ENCODE data around the gene CDKN2B-AS1.

The CDKN2B-AS1 gene

GRCh38 chr9:22129633-22130032 lies 135.0 kb downstream of the CDKN2B-AS1 start:
- Histone ChIP-seq H3K4me3 (ENCODE audit: low read length in 2 of 2) (no peak overlapping the region), H3K36me3 (ENCODE audit: control insufficient read depth in 2 of 2, insufficient read depth in 2 of 2, low read length in 2 of 2) (no peaks in the 10 kb centered on the region), H3K9ac (ENCODE audit: low read depth in 1 of 2, low read length in 2 of 2) (no peak overlapping the region), H3K4me1 (ENCODE audit: control insufficient read depth in 2 of 2, insufficient read depth in 2 of 2, low read length in 2 of 2) (peaks cover 3% of the 10 kb centered on the region in 2 donors), H3K9me3 (ENCODE audit: control insufficient read depth in 2 of 2, low read length in 2 of 2) (no peaks in the 10 kb centered on the region), H3K27me3 (ENCODE audit: control insufficient read depth in 2 of 2, insufficient read depth in 2 of 2, low read length in 2 of 2) (no peaks in the 10 kb centered on the region), H3K27ac (ENCODE audit: low read depth in 2 of 2, low read length in 2 of 2) (no peak overlapping the region)

DNA sequence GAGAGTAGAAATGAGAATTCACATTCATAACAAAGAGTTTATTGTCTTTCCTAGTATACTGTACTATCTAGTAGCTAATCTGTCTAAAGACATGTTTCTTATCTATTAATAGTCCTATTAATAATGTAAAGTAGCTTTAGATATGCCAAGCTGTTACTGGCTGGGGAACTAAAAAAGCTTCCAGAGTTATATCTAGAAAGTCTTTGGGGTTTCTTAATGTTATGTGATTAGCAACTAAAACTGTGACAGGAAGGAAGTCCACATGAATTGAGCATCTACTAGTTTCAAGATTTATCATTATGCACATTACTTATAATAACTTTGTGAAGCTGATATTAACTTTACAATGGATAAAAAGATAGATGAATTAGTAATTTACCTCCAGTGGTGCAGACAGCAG lies 137.2 kb downstream of the CDKN2B-AS1 start:
- H3K36me3 ChIP-seq (ENCODE audit: control insufficient read depth in 2 of 2, insufficient read depth in 2 of 2, low read length in 2 of 2): no peaks in the 10 kb centered on the region
- no peak overlapping the region for H3K9ac ChIP-seq (ENCODE audit: low read depth in 1 of 2, low read length in 2 of 2)
- H3K4me3 ChIP-seq (ENCODE audit: low read length in 2 of 2): no peak overlapping the region
- H3K9me3 ChIP-seq (ENCODE audit: control insufficient read depth in 2 of 2, low read length in 2 of 2): no peaks in the 10 kb centered on the region
- H3K4me1 ChIP-seq (ENCODE audit: control insufficient read depth in 2 of 2, insufficient read depth in 2 of 2, low read length in 2 of 2): peaks cover 0 to 3% of the 10 kb centered on the region in 2 donors
- no peak overlapping the region for H3K27ac ChIP-seq (ENCODE audit: low read depth in 2 of 2, low read length in 2 of 2)
- no peaks in the 10 kb centered on the region for H3K27me3 ChIP-seq (ENCODE audit: control insufficient read depth in 2 of 2, insufficient read depth in 2 of 2, low read length in 2 of 2)

DNA sequence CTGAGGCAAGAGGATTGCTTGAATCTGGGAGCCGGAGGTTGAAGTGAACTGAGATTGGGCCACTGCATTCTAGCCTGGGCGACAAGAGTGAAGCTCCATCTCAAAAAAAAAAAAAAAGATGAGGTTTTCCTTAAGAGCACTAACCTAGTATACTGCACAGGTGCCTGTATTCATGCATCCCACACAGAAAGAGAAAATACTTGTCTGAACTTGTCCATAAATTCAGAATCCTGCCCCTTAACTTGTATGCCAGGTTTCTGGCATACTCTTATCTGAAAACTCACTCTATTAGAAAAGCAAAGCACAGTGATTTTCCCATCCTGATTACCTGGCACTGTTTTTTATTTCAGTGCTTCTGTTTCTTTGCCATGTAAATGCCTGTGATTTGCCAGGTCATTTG lies 139.8 kb downstream of the CDKN2B-AS1 start:
- Histone ChIP-seq H3K4me1 (ENCODE audit: control insufficient read depth in 2 of 2, insufficient read depth in 2 of 2, low read length in 2 of 2) (no peaks in the 10 kb centered on the region), H3K9ac (ENCODE audit: low read depth in 1 of 2, low read length in 2 of 2) (no peak overlapping the region), H3K27ac (ENCODE audit: low read depth in 2 of 2, low read length in 2 of 2) (no peak overlapping the region), H3K4me3 (ENCODE audit: low read length in 2 of 2) (no peak overlapping the region), H3K27me3 (ENCODE audit: control insufficient read depth in 2 of 2, insufficient read depth in 2 of 2, low read length in 2 of 2) (no peaks in the 10 kb centered on the region), H3K36me3 (ENCODE audit: control insufficient read depth in 2 of 2, insufficient read depth in 2 of 2, low read length in 2 of 2) (no peaks in the 10 kb centered on the region), H3K9me3 (ENCODE audit: control insufficient read depth in 2 of 2, low read length in 2 of 2) (no peaks in the 10 kb centered on the region)

DNA sequence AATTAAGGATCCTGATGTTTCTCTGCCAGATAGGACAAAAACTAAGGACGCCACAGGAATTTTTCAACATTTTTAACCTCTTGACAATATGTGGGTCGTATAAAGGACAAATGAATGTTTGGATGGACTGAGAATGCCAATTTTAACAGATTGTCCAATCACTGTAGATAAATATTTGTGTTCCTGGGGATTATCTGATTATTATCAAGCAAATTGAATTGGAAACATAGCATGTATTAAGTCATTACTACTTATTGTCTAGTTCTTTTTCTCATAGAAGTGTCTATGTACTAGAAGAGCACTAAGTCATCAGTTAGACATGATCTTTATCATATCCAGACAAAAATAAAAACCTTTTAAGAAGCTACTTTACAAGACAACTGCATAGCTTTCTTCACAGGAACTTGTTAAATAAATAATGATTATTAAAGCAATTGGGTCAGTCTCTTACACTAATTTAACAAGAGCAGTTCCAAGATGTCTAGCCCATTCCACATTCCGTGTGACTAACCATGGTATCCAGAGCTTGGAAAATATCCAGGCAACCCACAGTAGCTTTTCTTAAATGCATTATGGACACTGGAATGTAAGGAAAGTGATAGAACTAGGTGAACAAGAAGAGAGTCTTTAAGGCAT lies 142.0 kb downstream of the CDKN2B-AS1 start:
- Histone ChIP-seq H3K36me3 (ENCODE audit: control insufficient read depth in 2 of 2, insufficient read depth in 2 of 2, low read length in 2 of 2) (no peaks in the 10 kb centered on the region), H3K27ac (ENCODE audit: low read depth in 2 of 2, low read length in 2 of 2) (no peak overlapping the region), H3K4me3 (ENCODE audit: low read length in 2 of 2) (no peak overlapping the region), H3K9ac (ENCODE audit: low read depth in 1 of 2, low read length in 2 of 2) (no peak overlapping the region), H3K4me1 (ENCODE audit: control insufficient read depth in 2 of 2, insufficient read depth in 2 of 2, low read length in 2 of 2) (no peaks in the 10 kb centered on the region), H3K9me3 (ENCODE audit: control insufficient read depth in 2 of 2, low read length in 2 of 2) (no peaks in the 10 kb centered on the region), H3K27me3 (ENCODE audit: control insufficient read depth in 2 of 2, insufficient read depth in 2 of 2, low read length in 2 of 2) (peaks cover 0 to 2% of the 10 kb centered on the region in 2 donors)

DNA sequence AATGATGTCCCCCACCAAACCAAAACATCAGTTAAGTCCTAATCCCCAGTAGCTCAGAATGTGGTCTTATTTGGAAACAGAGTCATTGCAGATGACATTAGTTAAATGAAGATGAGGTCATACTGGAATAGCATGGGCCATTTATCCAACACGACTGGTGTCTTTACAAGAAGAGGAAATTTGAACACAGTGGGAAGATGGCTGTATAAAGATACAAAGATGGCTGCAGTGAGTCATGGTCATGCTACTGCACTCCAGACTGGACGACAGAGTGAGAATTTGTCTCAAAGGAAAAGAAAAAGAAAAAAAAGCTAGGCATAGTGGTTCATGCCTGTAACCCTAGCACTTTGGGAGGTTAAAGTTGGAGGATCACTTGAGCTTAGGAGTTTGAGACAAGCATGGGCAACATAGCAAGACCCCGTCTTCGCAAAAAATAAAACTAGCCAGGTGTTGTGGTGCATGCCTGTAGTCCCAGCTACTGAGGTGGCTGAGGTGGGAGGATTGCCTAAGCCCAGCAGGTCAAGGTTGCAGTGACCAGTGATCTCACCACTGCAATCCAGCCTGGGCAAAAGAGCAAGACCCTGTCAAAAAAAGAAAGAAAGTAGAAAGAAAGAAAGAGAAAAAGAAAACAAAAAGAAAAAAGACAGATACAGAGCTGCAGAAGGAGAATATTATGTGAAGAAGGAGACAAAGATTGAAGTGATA lies 144.5 kb downstream of the CDKN2B-AS1 start:
- Histone ChIP-seq H3K4me3 (ENCODE audit: low read length in 2 of 2) (no peak overlapping the region), H3K27me3 (ENCODE audit: control insufficient read depth in 2 of 2, insufficient read depth in 2 of 2, low read length in 2 of 2) (peaks cover 0 to 2% of the 10 kb centered on the region in 2 donors), H3K9me3 (ENCODE audit: control insufficient read depth in 2 of 2, low read length in 2 of 2) (no peaks in the 10 kb centered on the region), H3K27ac (ENCODE audit: low read depth in 2 of 2, low read length in 2 of 2) (no peak overlapping the region), H3K36me3 (ENCODE audit: control insufficient read depth in 2 of 2, insufficient read depth in 2 of 2, low read length in 2 of 2) (no peaks in the 10 kb centered on the region), H3K9ac (ENCODE audit: low read depth in 1 of 2, low read length in 2 of 2) (no peak overlapping the region), H3K4me1 (ENCODE audit: control insufficient read depth in 2 of 2, insufficient read depth in 2 of 2, low read length in 2 of 2) (no peaks in the 10 kb centered on the region)

- no peak overlapping the region for H3K27ac ChIP-seq (ENCODE audit: low read depth in 2 of 2, low read length in 2 of 2)
- H3K4me1 ChIP-seq (ENCODE audit: control insufficient read depth in 2 of 2, insufficient read depth in 2 of 2, low read length in 2 of 2): no peaks in the 10 kb centered on the region
- H3K27me3 ChIP-seq (ENCODE audit: control insufficient read depth in 2 of 2, insufficient read depth in 2 of 2, low read length in 2 of 2): peaks cover 0 to 2% of the 10 kb centered on the region in 2 donors
- no peak overlapping the region for H3K4me3 ChIP-seq (ENCODE audit: low read length in 2 of 2)
- H3K9me3 ChIP-seq (ENCODE audit: control insufficient read depth in 2 of 2, low read length in 2 of 2): no peaks in the 10 kb centered on the region
- H3K36me3 ChIP-seq (ENCODE audit: control insufficient read depth in 2 of 2, insufficient read depth in 2 of 2, low read length in 2 of 2): no peaks in the 10 kb centered on the region
- H3K9ac ChIP-seq (ENCODE audit: low read depth in 1 of 2, low read length in 2 of 2): no peak overlapping the region
Measured at GRCh38 chr9:22141908-22142307, 147.3 kb downstream of the CDKN2B-AS1 start.

DNA sequence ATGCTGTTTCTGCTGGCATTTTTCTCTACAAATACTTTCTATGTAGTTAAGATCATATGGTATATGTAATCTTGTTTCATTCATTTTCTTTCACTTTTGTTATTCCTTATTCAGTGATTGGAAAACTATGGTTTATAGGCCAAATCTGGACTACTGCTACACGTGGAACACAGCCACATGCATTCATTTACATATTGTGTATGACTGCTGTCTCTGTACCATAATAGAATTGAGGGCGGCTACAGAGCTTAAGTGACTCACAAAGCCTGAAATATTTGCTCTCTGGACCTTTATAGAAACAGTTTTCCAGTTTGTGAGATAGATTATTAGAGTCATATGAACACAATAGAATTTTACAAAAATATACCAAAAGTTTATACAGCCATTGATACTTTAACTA lies 148.1 kb downstream of the CDKN2B-AS1 start:
- no peak overlapping the region for H3K9ac ChIP-seq (ENCODE audit: low read depth in 1 of 2, low read length in 2 of 2)
- no peak overlapping the region for H3K27ac ChIP-seq (ENCODE audit: low read depth in 2 of 2, low read length in 2 of 2)
- no peaks in the 10 kb centered on the region for H3K4me1 ChIP-seq (ENCODE audit: control insufficient read depth in 2 of 2, insufficient read depth in 2 of 2, low read length in 2 of 2)
- H3K36me3 ChIP-seq (ENCODE audit: control insufficient read depth in 2 of 2, insufficient read depth in 2 of 2, low read length in 2 of 2): no peaks in the 10 kb centered on the region
- H3K9me3 ChIP-seq (ENCODE audit: control insufficient read depth in 2 of 2, low read length in 2 of 2): no peaks in the 10 kb centered on the region
- peaks cover 0 to 2% of the 10 kb centered on the region in 2 donors for H3K27me3 ChIP-seq (ENCODE audit: control insufficient read depth in 2 of 2, insufficient read depth in 2 of 2, low read length in 2 of 2)
- no peak overlapping the region for H3K4me3 ChIP-seq (ENCODE audit: low read length in 2 of 2)

DNA sequence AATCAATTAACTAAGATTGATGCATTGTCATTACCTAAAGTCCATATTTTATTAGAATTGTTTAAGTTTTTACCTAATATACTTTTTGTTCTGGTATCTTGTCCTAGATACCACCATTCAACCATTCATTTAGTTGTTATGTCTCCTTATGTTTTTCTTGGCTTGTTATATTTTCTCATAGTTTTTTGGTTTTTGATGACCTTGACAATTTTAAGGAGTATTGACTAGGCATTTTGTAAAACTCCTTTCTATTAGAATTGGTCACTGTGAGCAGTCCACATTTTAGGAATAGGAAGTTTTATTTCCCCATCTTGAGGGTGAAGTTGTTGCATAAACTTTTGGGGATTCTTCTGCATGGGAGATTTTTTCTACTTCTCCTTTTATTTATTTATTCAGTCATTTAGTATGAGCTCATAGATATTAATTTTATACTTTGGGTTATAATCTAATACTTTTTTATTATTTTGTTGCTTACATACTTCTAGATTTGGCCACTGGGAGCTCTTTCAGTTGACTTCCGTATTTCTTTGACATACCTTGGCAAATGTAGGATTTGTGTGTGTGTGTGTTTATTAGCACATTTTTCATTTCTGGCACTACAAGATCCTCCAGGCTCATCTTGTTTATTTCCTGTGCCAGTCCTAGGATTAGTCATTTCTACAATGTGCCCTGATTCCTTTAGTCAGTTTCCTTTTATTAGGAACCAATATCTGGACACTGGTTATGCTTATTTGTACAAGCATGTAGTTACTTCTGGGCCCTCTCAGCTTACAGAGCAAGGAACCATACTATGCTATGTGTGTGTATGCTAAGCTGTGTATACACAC lies 149.4 kb downstream of the CDKN2B-AS1 start:
- Histone ChIP-seq H3K36me3 (ENCODE audit: control insufficient read depth in 2 of 2, insufficient read depth in 2 of 2, low read length in 2 of 2) (no peaks in the 10 kb centered on the region), H3K27ac (ENCODE audit: low read depth in 2 of 2, low read length in 2 of 2) (no peak overlapping the region), H3K27me3 (ENCODE audit: control insufficient read depth in 2 of 2, insufficient read depth in 2 of 2, low read length in 2 of 2) (peaks cover 0 to 2% of the 10 kb centered on the region in 2 donors), H3K9me3 (ENCODE audit: control insufficient read depth in 2 of 2, low read length in 2 of 2) (no peaks in the 10 kb centered on the region), H3K4me1 (ENCODE audit: control insufficient read depth in 2 of 2, insufficient read depth in 2 of 2, low read length in 2 of 2) (no peaks in the 10 kb centered on the region), H3K4me3 (ENCODE audit: low read length in 2 of 2) (no peak overlapping the region), H3K9ac (ENCODE audit: low read depth in 1 of 2, low read length in 2 of 2) (no peak overlapping the region)

DNA sequence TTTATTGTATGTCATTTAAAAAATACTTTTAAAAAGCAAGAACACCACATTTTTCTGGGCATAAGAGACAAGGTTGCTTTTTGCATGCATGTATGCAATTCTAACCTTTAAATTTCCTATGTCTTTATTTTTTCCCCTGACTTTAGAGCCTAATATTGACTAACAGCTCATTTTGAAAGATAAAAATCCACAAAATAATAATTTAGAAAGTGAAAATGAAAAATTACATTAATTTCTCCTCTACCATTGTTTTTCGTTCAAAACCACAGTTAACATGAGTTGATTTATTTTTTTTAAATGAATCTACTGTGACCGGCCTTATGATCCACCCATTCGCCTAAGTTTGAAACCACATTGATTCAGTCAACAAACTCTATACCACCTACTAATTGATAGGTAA lies 152.0 kb downstream of the CDKN2B-AS1 start:
- H3K27me3 ChIP-seq (ENCODE audit: control insufficient read depth in 2 of 2, insufficient read depth in 2 of 2, low read length in 2 of 2): no peaks in the 10 kb centered on the region
- no peaks in the 10 kb centered on the region for H3K4me1 ChIP-seq (ENCODE audit: control insufficient read depth in 2 of 2, insufficient read depth in 2 of 2, low read length in 2 of 2)
- no peak overlapping the region for H3K9ac ChIP-seq (ENCODE audit: low read depth in 1 of 2, low read length in 2 of 2)
- H3K4me3 ChIP-seq (ENCODE audit: low read length in 2 of 2): no peak overlapping the region
- no peaks in the 10 kb centered on the region for H3K36me3 ChIP-seq (ENCODE audit: control insufficient read depth in 2 of 2, insufficient read depth in 2 of 2, low read length in 2 of 2)
- H3K9me3 ChIP-seq (ENCODE audit: control insufficient read depth in 2 of 2, low read length in 2 of 2): no peaks in the 10 kb centered on the region
- H3K27ac ChIP-seq (ENCODE audit: low read depth in 2 of 2, low read length in 2 of 2): no peak overlapping the region
